Uterus (tissue), 4 donors: ENCODE measurements around the gene METAP1D. TPM values are rescaled to one million over a fixed set of nuclear protein-coding genes. Genes with fewer than 3 reads are reported as not detected.

Experiments used
- DNase-seq, 2 donors: peaks; one replicate each; pipeline ENCODE4 v3.0.0-alpha.2; 2019 to 2020
- H3K27ac ChIP-seq, 2 donors: fragments of 200-600 bp; sonication (generic); 1 replicate in 1 of 2; 2 replicates in 1 of 2; pipeline ENCODE4 v1.5.1; 2016 to 2018
- H3K27me3 ChIP-seq, 2 donors: fragments of 200-600 bp; sonication (generic); one replicate each; pipeline ENCODE4 v1.5.1; 2018 to 2019; ENCODE audit warnings: control low read depth in 1 of 2
- H3K36me3 ChIP-seq, 2 donors: fragments of 200-600 bp; sonication (generic); one replicate each; pipeline ENCODE4 v1.5.1; 2019; ENCODE audit warnings: control low read depth in 1 of 2
- H3K4me1 ChIP-seq, 2 donors: fragments of 200-600 bp; sonication (generic); one replicate each; pipeline ENCODE4 v1.5.1; 2018 to 2019; ENCODE audit warnings: control low read depth in 1 of 2
- H3K4me3 ChIP-seq, 2 donors: fragments of 200-600 bp; sonication (generic); 1 replicate in 1 of 2; 2 replicates in 1 of 2; pipeline ENCODE4 v1.5.1; 2018 to 2019; ENCODE audit warnings: mild to moderate bottlenecking in 1 of 2
- H3K9me3 ChIP-seq, 2 donors: fragments of 200-600 bp; sonication (generic); one replicate each; pipeline ENCODE4 v1.5.1; 2019; ENCODE audit warnings: control low read depth in 1 of 2
- POLR2A ChIP-seq, 2 donors: fragments of 450-650 bp; IDR thresholded peaks; one replicate each; pipeline ENCODE4 v1.6.1; 2016; ENCODE audit warnings: antibody characterized with exemption in 2 of 2, mild to moderate bottlenecking in 1 of 2, moderate library complexity in 1 of 2
- intact Hi-C: fragments of 100-400 bp; cut with DNase I; formaldehyde crosslinking; loops from one replicate; pipeline ENCODE4 v1.15.1; 2023; ENCODE audit warnings: low total_unique reads
- total RNA-seq, 4 donors: library from RNA; depleted of rRNA in 3 of 4; stranded (reverse); fragments of >200 nt in 3 of 4; gene quantifications; one replicate each; pipeline versions ENCODE4 v1.1.0 to v1.2.4, GENCODE V29; 2014 to 2023
- TF ChIP-seq, protein P1 (sequence below), 4 experiments: fragments of 200-600 bp in 2 of 4; fragments of 450-650 bp in 2 of 4; sonication (generic) in 2 of 4; IDR thresholded peaks; one replicate each; pipeline ENCODE4 v1.5.1; 2016 to 2019; ENCODE audit warnings: antibody characterized with exemption in 4 of 4, mild to moderate bottlenecking in 2 of 4, moderate library complexity in 1 of 4
- donor health status: DM: yes; HTN: yes; CAD: no.

Gene METAP1D
- total RNA-seq, 4 donors from 2014 or later, result 7.9 to 38.2 (median 15.8) TPM

DNA sequence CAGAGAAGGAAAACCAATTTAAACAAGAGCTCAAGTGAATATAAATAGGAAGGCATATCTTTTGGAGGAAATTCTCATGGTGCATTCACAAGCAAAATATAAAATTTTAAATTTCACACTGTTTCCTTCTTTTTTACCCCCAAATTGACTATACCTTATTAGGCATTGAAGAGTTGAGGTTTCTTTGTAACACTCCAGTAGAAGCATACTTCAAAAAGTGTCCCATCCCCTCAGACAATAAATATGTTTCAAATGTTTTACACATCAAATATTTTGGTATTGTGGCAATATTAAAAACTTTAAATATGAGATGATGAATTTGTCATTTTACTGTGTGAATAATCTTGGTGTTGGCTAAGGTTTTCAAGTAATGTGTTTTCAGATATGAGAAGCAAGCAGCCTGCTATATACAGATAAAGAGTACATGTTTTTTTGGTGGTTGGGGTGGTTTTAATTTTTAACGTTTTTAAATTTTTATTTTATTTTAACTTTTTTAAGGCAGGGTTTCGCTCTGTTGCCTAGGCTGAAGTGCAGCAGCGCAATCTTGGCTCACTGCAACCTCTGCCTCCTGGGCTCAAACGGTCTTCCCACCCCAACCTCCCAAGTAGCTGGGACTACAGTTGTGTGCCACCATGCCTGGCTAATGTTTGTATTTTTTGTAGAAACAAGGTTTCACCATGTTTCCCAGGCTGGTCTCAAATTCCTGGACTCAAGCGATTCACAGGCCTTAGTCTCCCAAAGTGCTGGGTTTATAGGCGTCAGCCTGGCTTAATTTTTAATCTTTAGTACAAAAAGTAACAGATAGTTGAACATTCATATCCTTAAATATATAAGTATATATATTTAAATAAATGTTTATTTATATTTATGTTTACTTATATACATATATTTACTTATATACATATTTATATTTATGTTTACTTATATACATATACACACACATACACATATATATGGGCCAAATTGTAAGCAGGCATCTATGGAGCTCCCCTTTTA, 49.1 kb downstream of the METAP1D start:
- Histone ChIP-seq H3K36me3 (no peaks in the 10 kb centered on the region), H3K4me1 (no peaks in the 10 kb centered on the region), H3K4me3 (no peak overlapping the region), H3K9me3 (no peaks in the 10 kb centered on the region), H3K27ac (no peak overlapping the region), H3K27me3 (no peaks in the 10 kb centered on the region)
- TF ChIP-seq, protein P1, sequence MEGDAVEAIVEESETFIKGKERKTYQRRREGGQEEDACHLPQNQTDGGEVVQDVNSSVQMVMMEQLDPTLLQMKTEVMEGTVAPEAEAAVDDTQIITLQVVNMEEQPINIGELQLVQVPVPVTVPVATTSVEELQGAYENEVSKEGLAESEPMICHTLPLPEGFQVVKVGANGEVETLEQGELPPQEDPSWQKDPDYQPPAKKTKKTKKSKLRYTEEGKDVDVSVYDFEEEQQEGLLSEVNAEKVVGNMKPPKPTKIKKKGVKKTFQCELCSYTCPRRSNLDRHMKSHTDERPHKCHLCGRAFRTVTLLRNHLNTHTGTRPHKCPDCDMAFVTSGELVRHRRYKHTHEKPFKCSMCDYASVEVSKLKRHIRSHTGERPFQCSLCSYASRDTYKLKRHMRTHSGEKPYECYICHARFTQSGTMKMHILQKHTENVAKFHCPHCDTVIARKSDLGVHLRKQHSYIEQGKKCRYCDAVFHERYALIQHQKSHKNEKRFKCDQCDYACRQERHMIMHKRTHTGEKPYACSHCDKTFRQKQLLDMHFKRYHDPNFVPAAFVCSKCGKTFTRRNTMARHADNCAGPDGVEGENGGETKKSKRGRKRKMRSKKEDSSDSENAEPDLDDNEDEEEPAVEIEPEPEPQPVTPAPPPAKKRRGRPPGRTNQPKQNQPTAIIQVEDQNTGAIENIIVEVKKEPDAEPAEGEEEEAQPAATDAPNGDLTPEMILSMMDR (IDR thresholded peaks at IDR 0.05), result no peak
- intact Hi-C loops, result no loop called here
- DNase-seq, result no peak

DNA sequence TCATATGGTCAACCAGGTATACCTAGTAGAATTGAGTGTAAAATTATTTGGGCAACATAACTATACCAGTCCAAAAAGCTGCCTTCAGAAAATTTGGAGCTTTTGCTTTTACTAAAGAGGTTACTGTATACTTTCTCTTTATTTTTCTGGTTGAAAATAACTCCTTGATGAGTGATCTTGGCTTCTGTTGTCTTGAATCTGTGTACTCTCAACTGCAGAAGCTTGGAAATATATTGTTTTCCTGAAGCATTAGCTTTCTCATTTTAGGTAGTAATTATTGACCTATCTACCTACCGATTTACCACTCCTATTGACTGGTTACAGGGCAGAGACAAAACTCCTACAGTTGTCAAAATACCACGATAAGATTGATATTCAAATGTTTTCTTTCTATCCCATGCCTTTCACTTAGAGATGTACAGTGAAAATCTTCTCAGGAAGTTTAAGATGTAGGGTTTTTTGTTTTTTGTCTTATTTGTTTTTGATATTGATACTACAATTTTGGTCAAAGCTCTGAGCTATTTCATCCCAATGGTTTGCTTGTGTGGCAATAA, 49.9 kb downstream of the METAP1D start:
- H3K4me3 ChIP-seq, result no peak overlapping the region
- TF ChIP-seq, protein P1 (IDR thresholded peaks at IDR 0.05), result no peak
- TF ChIP-seq POLR2A (IDR thresholded peaks at IDR 0.05), result no peak
- intact Hi-C loops, result no loop called here
- no peak overlapping the region for H3K27ac ChIP-seq
- H3K27me3 ChIP-seq, result no peaks in the 10 kb centered on the region
- no peaks in the 10 kb centered on the region for H3K9me3 ChIP-seq
- no peaks in the 10 kb centered on the region for H3K4me1 ChIP-seq
- no peaks in the 10 kb centered on the region for H3K36me3 ChIP-seq
- DNase-seq, result no peak

DNA sequence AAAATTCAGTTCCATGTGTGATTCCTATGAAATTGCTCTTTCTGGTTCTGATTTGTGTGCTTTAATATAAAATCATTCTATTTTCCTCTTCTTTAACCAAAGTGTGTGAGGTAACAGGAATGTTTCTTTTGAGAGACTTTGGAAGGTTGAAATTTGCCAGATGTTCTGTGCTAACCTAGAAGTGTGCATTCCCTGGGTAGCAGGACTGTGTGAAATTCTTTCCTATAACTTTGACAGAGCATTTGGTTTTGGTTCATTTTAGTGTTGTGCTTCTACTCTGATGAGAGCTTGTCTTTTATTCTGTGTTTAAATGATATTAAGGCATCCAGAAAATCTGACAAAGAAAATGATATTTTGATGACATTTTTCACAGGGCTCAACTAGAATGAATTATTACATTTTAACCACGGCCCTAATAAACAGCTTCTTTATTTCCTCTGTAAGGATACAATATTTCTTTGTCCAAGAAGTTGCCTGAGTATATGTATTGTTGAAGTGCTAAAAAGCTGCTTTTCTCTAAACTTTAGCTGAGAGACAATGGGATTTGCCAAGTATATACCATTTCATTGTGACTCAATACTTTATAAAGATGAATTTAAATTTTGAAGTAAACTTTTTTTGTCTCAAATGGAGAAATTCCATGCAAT, 50.8 kb downstream of the METAP1D start:
- no peaks in the 10 kb centered on the region for H3K9me3 ChIP-seq
- H3K4me3 ChIP-seq, result no peak overlapping the region
- intact Hi-C loops, result no loop called here
- no peaks in the 10 kb centered on the region for H3K4me1 ChIP-seq
- H3K27ac ChIP-seq, result no peak overlapping the region
- no peaks in the 10 kb centered on the region for H3K27me3 ChIP-seq
- no peaks in the 10 kb centered on the region for H3K36me3 ChIP-seq
- DNase-seq, result no peak
- TF ChIP-seq, protein P1 (IDR thresholded peaks at IDR 0.05), result no peak
- TF ChIP-seq POLR2A (IDR thresholded peaks at IDR 0.05), result no peak

DNA sequence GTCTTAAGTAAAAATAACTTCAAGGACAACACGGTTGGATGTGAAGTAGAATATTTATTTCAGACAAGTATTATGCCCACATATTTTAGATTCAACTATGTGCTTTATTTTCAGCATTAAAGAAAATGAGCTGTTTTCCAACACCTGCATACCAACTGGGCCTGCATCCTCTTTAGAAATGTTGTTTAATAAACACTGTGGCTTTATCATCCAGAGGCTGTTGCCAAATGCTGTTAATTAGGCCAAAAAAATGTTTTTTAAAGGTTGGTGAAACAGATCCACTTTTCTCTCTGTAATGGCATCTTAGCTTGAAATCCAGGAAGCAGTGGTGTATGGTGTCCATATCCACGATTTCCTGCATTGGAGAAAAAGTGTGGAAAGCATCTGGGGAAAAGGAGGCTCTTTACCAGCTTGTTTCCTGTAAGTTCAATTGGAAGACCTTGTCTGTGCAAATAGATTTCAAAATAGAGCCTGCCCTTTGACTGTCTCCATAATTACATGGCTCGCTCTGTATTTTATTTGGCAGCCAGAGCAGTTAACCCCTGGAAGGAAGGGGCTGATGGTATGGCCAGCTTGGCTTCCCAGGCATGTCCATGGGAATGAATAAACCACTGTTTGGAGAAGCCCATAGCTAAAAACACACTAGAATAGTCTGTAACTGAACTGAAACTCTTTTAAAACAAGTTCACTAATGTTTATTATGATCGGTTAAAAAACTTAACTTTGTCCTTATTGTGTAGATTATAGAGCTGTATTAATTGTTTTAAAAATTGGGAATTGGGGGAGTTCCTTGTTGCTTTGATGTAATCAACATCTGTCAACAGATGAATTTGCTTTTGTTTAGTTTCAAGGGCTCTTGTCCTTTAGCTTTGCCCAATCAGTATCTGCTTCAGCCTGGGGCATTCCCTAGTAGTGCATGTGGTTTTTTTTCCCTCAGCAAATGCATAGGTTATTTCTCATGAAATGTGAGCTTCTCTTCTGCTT, 52.5 kb downstream of the METAP1D start:
- no peak for DNase-seq
- Histone ChIP-seq H3K36me3 (no peaks in the 10 kb centered on the region), H3K27me3 (no peaks in the 10 kb centered on the region), H3K4me1 (no peaks in the 10 kb centered on the region), H3K4me3 (no peak overlapping the region), H3K27ac (no peak overlapping the region), H3K9me3 (no peaks in the 10 kb centered on the region)
- TF ChIP-seq, protein P1 (IDR thresholded peaks at IDR 0.05), result no peak
- no peak for TF ChIP-seq POLR2A (IDR thresholded peaks at IDR 0.05)
- intact Hi-C loops, result no loop called here
